ENCODE data around the gene PM20D1. TPM values are rescaled to one million over a fixed set of nuclear protein-coding genes. Genes with fewer than 3 reads are reported as not detected.

PM20D1 gene
- total and polyA plus RNA-seq, 8 donors, result 0.13 to 0.79 (median 0.43) TPM

DNA sequence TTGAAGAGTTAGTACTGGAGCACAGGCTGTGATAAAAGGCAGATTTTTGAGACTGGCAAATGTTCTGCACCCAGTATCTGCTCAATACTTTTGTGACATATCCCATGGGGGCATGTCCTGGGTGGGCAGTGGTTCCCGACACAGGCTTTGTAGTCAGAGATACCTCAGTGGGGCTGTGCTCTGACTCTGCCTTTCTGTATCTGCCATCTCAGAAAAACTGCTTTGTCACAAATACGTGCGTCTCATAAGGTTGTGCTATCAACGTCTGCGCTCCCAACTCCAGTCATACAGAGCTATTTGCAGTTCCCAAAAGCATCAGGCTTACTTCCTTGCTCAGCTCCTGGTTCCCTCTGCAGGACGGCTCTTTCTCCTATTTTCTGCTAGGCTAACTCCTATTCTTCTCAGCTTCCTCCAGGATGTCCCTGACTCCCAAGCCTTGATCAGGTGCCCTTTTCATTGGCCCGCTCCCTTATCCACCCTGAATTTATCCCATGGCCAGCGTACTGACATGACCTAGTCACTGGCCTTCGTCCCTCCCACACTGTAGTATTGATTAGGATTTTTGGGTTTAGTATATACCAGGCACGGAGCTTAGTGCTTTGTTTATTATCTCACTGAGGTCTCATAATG is 62.5 kb downstream of the PM20D1 start:
- Histone ChIP-seq H3K27me3 (no peaks in the 10 kb centered on the region), H3K4me3 (no peak overlapping the region), H3K9me3 (no peaks in the 10 kb centered on the region), H3K4me1 (no peaks in the 10 kb centered on the region), H3K27ac (no peak overlapping the region), H3K36me3 (peaks cover 0 to 24% of the 10 kb centered on the region in 2 donors)
- DNase-seq, result no peak
- TF ChIP-seq, protein P1, sequence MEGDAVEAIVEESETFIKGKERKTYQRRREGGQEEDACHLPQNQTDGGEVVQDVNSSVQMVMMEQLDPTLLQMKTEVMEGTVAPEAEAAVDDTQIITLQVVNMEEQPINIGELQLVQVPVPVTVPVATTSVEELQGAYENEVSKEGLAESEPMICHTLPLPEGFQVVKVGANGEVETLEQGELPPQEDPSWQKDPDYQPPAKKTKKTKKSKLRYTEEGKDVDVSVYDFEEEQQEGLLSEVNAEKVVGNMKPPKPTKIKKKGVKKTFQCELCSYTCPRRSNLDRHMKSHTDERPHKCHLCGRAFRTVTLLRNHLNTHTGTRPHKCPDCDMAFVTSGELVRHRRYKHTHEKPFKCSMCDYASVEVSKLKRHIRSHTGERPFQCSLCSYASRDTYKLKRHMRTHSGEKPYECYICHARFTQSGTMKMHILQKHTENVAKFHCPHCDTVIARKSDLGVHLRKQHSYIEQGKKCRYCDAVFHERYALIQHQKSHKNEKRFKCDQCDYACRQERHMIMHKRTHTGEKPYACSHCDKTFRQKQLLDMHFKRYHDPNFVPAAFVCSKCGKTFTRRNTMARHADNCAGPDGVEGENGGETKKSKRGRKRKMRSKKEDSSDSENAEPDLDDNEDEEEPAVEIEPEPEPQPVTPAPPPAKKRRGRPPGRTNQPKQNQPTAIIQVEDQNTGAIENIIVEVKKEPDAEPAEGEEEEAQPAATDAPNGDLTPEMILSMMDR (IDR thresholded peaks at IDR 0.05), result no peak
- intact Hi-C loops (cut with DNase I), result no loop called here
- no peak for ATAC-seq

DNA sequence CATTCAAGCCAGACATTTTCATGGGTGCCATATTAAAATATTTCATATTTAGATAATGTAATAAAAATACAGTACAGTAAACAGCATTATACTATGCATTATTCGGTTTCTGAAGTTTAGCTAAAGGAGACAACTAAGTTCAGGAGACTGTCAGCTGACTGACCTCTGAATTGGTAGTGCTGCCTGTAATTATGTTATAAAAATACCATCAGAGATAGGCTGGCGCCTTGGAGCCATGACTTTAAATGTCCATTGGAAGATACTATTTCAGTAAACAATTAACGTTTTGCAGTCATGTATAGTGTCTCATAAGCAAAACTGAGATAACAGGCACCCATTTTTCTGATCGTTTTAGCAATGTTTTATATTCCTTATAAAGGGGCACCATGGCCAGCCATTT is 63.3 kb downstream of the PM20D1 start:
- intact Hi-C loops (cut with DNase I), result no loop called here
- DNase-seq (no peak), ATAC-seq (no peak)
- Histone ChIP-seq H3K4me3 (no peak overlapping the region), H3K27me3 (no peaks in the 10 kb centered on the region), H3K4me1 (no peaks in the 10 kb centered on the region), H3K27ac (no peak overlapping the region), H3K36me3 (peaks cover 0 to 18% of the 10 kb centered on the region in 2 donors), H3K9me3 (no peaks in the 10 kb centered on the region)
- TF ChIP-seq, protein P1 (IDR thresholded peaks at IDR 0.05), result no peak

- H3K36me3 ChIP-seq, result peaks cover 0 to 7% of the 10 kb centered on the region in 2 donors
Measured at GRCh38 chr1:205785446-205785845, 64.5 kb downstream of the PM20D1 start.

DNA sequence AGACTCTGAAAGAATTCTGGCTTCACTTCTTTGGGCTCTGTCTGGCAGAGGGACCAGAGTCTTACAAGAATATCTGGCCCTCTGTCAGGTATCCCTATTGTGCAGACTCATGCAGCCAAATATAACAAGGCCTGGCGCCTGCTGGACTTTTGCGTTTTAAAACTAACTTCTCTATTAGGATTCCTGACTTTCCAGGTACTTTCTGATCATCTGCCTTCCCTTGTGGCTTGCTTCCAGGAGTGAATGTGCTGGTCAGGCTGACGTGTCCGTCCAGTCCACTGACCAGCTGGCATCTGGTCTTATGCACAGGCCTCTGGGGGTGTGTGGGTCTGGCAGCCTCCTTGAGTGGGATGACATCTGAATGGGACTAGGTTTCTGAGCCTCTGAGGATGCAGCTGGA is 66.0 kb downstream of the PM20D1 start:
- TF ChIP-seq, protein P1 (IDR thresholded peaks at IDR 0.05), result no peak
- no peak for ATAC-seq
- Histone ChIP-seq H3K27ac (no peak overlapping the region), H3K4me3 (no peak overlapping the region), H3K27me3 (no peaks in the 10 kb centered on the region), H3K36me3 (no peaks in the 10 kb centered on the region), H3K4me1 (no peaks in the 10 kb centered on the region), H3K9me3 (no peaks in the 10 kb centered on the region)
- intact Hi-C loops (cut with DNase I), result no loop called here
- DNase-seq, result no peak

More at GRCh38 chr1:205785446-205785845, 64.5 kb downstream of the PM20D1 start:
- H3K4me1 ChIP-seq, result no peaks in the 10 kb centered on the region
- H3K27me3 ChIP-seq, result no peaks in the 10 kb centered on the region
- DNase-seq (no peak), ATAC-seq (no peak)
- TF ChIP-seq, protein P1 (IDR thresholded peaks at IDR 0.05), result no peak
- H3K4me3 ChIP-seq, result no peak overlapping the region
- H3K9me3 ChIP-seq, result no peaks in the 10 kb centered on the region
- intact Hi-C loops (cut with DNase I), result no loop called here
- H3K27ac ChIP-seq, result no peak overlapping the region

GRCh38 chr1:205783433-205783795 is 66.5 kb downstream of the PM20D1 start:
- ATAC-seq (no peak), DNase-seq (no peak)
- no peak overlapping the region for H3K27ac ChIP-seq
- no peaks in the 10 kb centered on the region for H3K27me3 ChIP-seq
- no peak overlapping the region for H3K4me3 ChIP-seq
- H3K4me1 ChIP-seq, result peaks cover 0 to 2% of the 10 kb centered on the region in 2 donors
- intact Hi-C loops (cut with DNase I), result no loop called here
- no peaks in the 10 kb centered on the region for H3K36me3 ChIP-seq
- H3K9me3 ChIP-seq, result no peaks in the 10 kb centered on the region
- TF ChIP-seq, protein P1 (IDR thresholded peaks at IDR 0.05), result no peak

Measured in left lung (tissue), 10 donors.